B cell (primary cell): ENCODE data around the gene CACNA2D2. TPM values are rescaled to one million over a fixed set of nuclear protein-coding genes. Genes with fewer than 3 reads are reported as not detected.

Experiments
- ATAC-seq: fragments of 200-7000 bp; cut with Tn5 transposase; one replicate; pipeline ENCODE4 v1.10.0; 2021; ENCODE audit warnings: low read depth, mild to moderate bottlenecking, moderate number of reproducible peaks, moderate library complexity
- CTCF ChIA-PET: fragments of 350-600 bp; sonication (Branson Sonifier 250); formaldehyde crosslinking; loops from one replicate; lab custom pipeline; 2021; ENCODE audit warnings: antibody characterized with exemption, inconsistent platforms; lab: Charles Lee
- POLR2A ChIA-PET: fragments of 350-600 bp; sonication (Branson Sonifier 250); formaldehyde crosslinking; loops from one replicate; lab custom pipeline; 2021; ENCODE audit warnings: antibody characterized with exemption; lab: Charles Lee
- DNase-seq: peaks from one replicate; pipeline ENCODE4 v3.0.0; 2013
- H2AFZ ChIP-seq: 2 replicates; pipeline ENCODE4 v1.6.1; 2012; ENCODE audit warnings: mild to moderate bottlenecking, low read depth, low read length; ENCODE audit not compliant: insufficient read depth, poor library complexity, severe bottlenecking
- H3K27ac ChIP-seq, 2 donors: 1 replicate in 1 of 2; 2 replicates in 1 of 2; pipeline ENCODE4 v1.5.1; 2012 to 2013; ENCODE audit warnings: low read length in 2 of 2, mild to moderate bottlenecking in 2 of 2, moderate library complexity in 1 of 2
- H3K27me3 ChIP-seq, 4 experiments: fragments of 200-600 bp in 1 of 4; sonication (generic) in 1 of 4; replicated peaks in 1 of 4; 1 replicate in 2 of 4; 2 replicates in 2 of 4; pipeline versions ENCODE4 v1.6.1 to v1.7.0; 2013 to 2016; ENCODE audit warnings: low read length in 3 of 4, mild to moderate bottlenecking in 2 of 4, mixed read lengths in 1 of 4, moderate library complexity in 1 of 4; ENCODE audit not compliant: insufficient read depth in 4 of 4, control insufficient read depth in 3 of 4; ENCODE audit errors: control extremely low read depth in 1 of 4
- H3K36me3 ChIP-seq, 2 experiments: replicated peaks in 1 of 2; 1 replicate in 1 of 2; 2 replicates in 1 of 2; pipeline versions ENCODE4 v1.6.1 to v1.7.1; 2013; ENCODE audit warnings: low read length in 1 of 2; ENCODE audit not compliant: insufficient read depth in 2 of 2, control insufficient read depth in 1 of 2; ENCODE audit errors: control extremely low read depth in 1 of 2, extremely low read depth in 1 of 2
- H3K4me1 ChIP-seq, 2 donors: fragments of 200-600 bp in 1 of 2; sonication (generic) in 1 of 2; 1 replicate in 1 of 2; 2 replicates in 1 of 2; pipeline versions ENCODE4 v1.5.1 to v1.6.1; 2013 to 2017; ENCODE audit warnings: low read length in 2 of 2; ENCODE audit not compliant: control insufficient read depth in 2 of 2, insufficient read depth in 2 of 2
- H3K4me2 ChIP-seq: replicated peaks from 2 replicates; pipeline ENCODE3; 2012; ENCODE audit warnings: mild to moderate bottlenecking, low read depth, low read length; ENCODE audit not compliant: poor library complexity, severe bottlenecking
- H3K4me3 ChIP-seq, 5 experiments: fragments of 200-600 bp in 1 of 5; sonication (generic) in 1 of 5; 1 replicate in 3 of 5; 2 replicates in 2 of 5; pipeline versions ENCODE4 v1.5.1 to v1.7.0; 2011 to 2016; ENCODE audit warnings: low read length in 4 of 5, mild to moderate bottlenecking in 4 of 5, low read depth in 2 of 5, control low read depth in 1 of 5, moderate library complexity in 1 of 5; ENCODE audit not compliant: insufficient read depth in 1 of 5; ENCODE audit errors: control extremely low read depth in 1 of 5, extremely low read depth in 1 of 5
- H3K79me2 ChIP-seq: fragments of 200-600 bp; sonication (generic); one replicate; pipeline ENCODE4 v1.6.0; 2016; ENCODE audit warnings: low read length; ENCODE audit not compliant: control insufficient read depth, insufficient read depth
- H3K9ac ChIP-seq: fragments of 200-600 bp; sonication (generic); 2 replicates; pipeline ENCODE4 v1.6.1; 2017; ENCODE audit warnings: mild to moderate bottlenecking, low read length, moderate library complexity
- H3K9me3 ChIP-seq, 3 donors: one replicate each; pipeline versions ENCODE4 v1.6.1 to v1.7.1; 2013; ENCODE audit warnings: low read length in 2 of 3; ENCODE audit not compliant: control insufficient read depth in 2 of 3, insufficient read depth in 1 of 3; ENCODE audit errors: control extremely low read depth in 1 of 3
- H4K20me1 ChIP-seq: 2 replicates; pipeline ENCODE4 v1.6.0; 2012; ENCODE audit warnings: mild to moderate bottlenecking, low read length; ENCODE audit not compliant: insufficient read depth, control insufficient read depth, poor library complexity, severe bottlenecking
- H3K27ac Mint-ChIP-seq: one replicate; pipeline ENCODE4 v1.8.0; 2021; ENCODE audit warnings: mixed read lengths
- H3K27me3 Mint-ChIP-seq: one replicate; pipeline ENCODE4 v1.8.0; 2021; ENCODE audit warnings: mixed read lengths
- H3K4me1 Mint-ChIP-seq: one replicate; pipeline ENCODE4 v1.8.0; 2021; ENCODE audit warnings: mixed read lengths
- H3K4me3 Mint-ChIP-seq: one replicate; pipeline ENCODE4 v1.8.0; 2021; ENCODE audit warnings: mixed read lengths
- H3K9me3 Mint-ChIP-seq: one replicate; pipeline ENCODE4 v1.8.0; 2022; ENCODE audit warnings: mixed read lengths; ENCODE audit not compliant: insufficient read depth
- EZH2 ChIP-seq: IDR thresholded peaks from 2 replicates; pipeline ENCODE4 v1.6.1; 2012; ENCODE audit warnings: borderline replicate concordance, low read depth, mild to moderate bottlenecking, moderate library complexity, low read length; ENCODE audit not compliant: insufficient read depth, poor library complexity, severe bottlenecking
- WGBS: methylation state at CpG from one replicate; pipeline ENCODE4 v1.1.5; 2013; ENCODE audit warnings: missing lambda C conversion rate; ENCODE audit not compliant: insufficient coverage; 5-methylcytosine and 5-hydroxymethylcytosine counted together
- intact Hi-C: fragments of 100-400 bp; cut with micrococcal nuclease; formaldehyde crosslinking; loops from one replicate; pipeline ENCODE4 v1.10.0; 2022
- polyA plus RNA-seq: library from polyadenylated mRNA; depleted of rRNA; stranded (reverse); fragments of >200 nt; gene quantifications from 2 replicates; pipeline ENCODE4 v1.2.3, GENCODE V29; 2012
- total RNA-seq, 2 donors: library from RNA; stranded (reverse); fragments of 120-200 nt in 1 of 2; gene quantifications; 1 replicate in 1 of 2; 2 replicates in 1 of 2; pipeline versions ENCODE4 v1.2.3 to v1.2.4, GENCODE V29; 2013 to 2022
- TF ChIP-seq, protein P1 (sequence below): fragments of 200-600 bp; IDR thresholded peaks from one replicate; pipeline ENCODE4 v1.8.0; 2022; ENCODE audit warnings: antibody characterized with exemption, mild to moderate bottlenecking

CACNA2D2 gene
- total and polyA plus RNA-seq, 2 donors (not counting 1 experiment from before 2014, with no cell fraction given), result 0.69 to 1.2 TPM

DNA sequence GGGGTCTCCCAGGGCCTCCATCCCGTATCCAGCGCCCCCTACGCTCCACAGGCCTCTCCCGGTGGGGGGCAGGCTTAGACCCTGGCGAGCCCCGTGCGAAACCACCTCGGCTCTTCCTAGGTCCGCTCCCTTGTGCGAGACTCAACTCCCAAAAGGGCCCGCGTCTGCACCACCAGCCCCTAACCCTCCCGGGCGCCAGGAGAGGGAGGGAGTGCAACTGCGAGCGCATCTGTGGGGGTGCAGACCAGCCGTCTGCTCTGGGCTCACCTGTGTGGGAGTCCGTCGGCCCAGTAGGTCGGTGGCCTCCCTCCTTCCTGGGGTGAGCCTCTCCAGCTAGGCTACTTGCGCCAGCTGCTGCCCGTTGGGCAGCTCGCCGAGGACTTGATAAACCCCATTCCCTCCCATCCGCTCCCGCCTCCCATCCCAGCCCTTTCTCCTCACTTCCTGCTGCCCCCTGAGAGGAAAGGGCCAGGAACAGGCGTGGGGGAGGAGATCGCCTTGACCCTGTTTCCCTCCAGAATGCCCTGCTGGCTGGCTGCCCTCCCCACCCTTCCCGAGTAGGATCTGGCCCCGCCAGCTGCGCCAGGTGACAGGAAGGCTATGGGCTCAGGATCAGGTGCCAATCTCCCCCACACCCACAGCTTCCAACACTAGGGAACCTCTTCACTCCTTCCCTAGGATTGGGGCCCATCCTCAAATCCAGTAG lies 180.9 kb downstream of the CACNA2D2 start, which contains the start of gene HYAL2:
TSS of gene HYAL2 (minus strand) at position 360 of the 706 bp plus-strand sequence. CDS start 2,256 bp downstream, outside the sequence.
- Histone ChIP-seq H2AFZ (peak within 1 kb of the TSS; percentile 99), H3K4me1 (peaks cover 29 to 56% of the 10 kb centered on the region in 2 donors), H4K20me1 (peaks cover 7% of the 10 kb centered on the region), H3K9me3 (peaks cover 0 to 3% (median 0%) of the 10 kb centered on the region in 3 donors), H3K4me3 (peak within 1 kb of the TSS; percentile 64 to 95 (median 74)), H3K9ac (peak within 1 kb of the TSS; percentile 96), H3K79me2 (peaks cover 17% of the 10 kb centered on the region), H3K27me3 (no peaks in the 10 kb centered on the region), H3K27ac (peak within 1 kb of the TSS; percentile 94 to 96), H3K36me3 (peaks cover 0 to 20% of the 10 kb centered on the region in 2 experiments), H3K4me2 (peak within 1 kb of the TSS; percentile 95)
- CTCF ChIA-PET, result interaction anchor here (0.6 to 3.1 kb wide), 7 partner anchors 14 to 220 kb away, joined by 3 to 28 read pairs (median 6); partner anchors contain the start of genes HYAL3 and NAA80
- intact Hi-C loops, result loop anchor here (5.0 kb wide), 1 partner anchor 85 kb away; the partner anchor contains the start of gene GNAI2
- DNase-seq (no peak), ATAC-seq (no peak)
- H3K27ac Mint-ChIP-seq, result peak within 1 kb of the TSS; percentile 97
- WGBS, result 85% methylated on average over 24 of the region's 31 CpGs
- no peak for TF ChIP-seq EZH2
- TF ChIP-seq, protein P1, sequence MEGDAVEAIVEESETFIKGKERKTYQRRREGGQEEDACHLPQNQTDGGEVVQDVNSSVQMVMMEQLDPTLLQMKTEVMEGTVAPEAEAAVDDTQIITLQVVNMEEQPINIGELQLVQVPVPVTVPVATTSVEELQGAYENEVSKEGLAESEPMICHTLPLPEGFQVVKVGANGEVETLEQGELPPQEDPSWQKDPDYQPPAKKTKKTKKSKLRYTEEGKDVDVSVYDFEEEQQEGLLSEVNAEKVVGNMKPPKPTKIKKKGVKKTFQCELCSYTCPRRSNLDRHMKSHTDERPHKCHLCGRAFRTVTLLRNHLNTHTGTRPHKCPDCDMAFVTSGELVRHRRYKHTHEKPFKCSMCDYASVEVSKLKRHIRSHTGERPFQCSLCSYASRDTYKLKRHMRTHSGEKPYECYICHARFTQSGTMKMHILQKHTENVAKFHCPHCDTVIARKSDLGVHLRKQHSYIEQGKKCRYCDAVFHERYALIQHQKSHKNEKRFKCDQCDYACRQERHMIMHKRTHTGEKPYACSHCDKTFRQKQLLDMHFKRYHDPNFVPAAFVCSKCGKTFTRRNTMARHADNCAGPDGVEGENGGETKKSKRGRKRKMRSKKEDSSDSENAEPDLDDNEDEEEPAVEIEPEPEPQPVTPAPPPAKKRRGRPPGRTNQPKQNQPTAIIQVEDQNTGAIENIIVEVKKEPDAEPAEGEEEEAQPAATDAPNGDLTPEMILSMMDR, result no peak
- POLR2A ChIA-PET, result interaction anchor here (2.3 to 2.9 kb wide), 2 partner anchors 14 to 23 kb away, joined by 16 to 24 read pairs; partner anchors contain the start of genes HYAL3 and NAA80
- H3K9me3 Mint-ChIP-seq, result no peaks in the 10 kb centered on the region
- H3K4me1 Mint-ChIP-seq, result peaks cover 49% of the 10 kb centered on the region
- H3K4me3 Mint-ChIP-seq, result peak within 1 kb of the TSS; percentile 87
- no peaks in the 10 kb centered on the region for H3K27me3 Mint-ChIP-seq
